Measurements from ENCODE around the gene INTS1.

Gene INTS1

GRCh38 chr7:1436608-1437007 is 67.6 kb downstream of the INTS1 start:
- Histone ChIP-seq H3K9me3 (no peaks in the 10 kb centered on the region), H3K36me3 (no peaks in the 10 kb centered on the region), H3K4me3 (ENCODE audit: low read depth, low read length) (no peak overlapping the region), H3K4me1 (no peaks in the 10 kb centered on the region), H3K27me3 (peaks cover 52% of the 10 kb centered on the region)
- no peak for DNase-seq
- TF ChIP-seq, protein P1, sequence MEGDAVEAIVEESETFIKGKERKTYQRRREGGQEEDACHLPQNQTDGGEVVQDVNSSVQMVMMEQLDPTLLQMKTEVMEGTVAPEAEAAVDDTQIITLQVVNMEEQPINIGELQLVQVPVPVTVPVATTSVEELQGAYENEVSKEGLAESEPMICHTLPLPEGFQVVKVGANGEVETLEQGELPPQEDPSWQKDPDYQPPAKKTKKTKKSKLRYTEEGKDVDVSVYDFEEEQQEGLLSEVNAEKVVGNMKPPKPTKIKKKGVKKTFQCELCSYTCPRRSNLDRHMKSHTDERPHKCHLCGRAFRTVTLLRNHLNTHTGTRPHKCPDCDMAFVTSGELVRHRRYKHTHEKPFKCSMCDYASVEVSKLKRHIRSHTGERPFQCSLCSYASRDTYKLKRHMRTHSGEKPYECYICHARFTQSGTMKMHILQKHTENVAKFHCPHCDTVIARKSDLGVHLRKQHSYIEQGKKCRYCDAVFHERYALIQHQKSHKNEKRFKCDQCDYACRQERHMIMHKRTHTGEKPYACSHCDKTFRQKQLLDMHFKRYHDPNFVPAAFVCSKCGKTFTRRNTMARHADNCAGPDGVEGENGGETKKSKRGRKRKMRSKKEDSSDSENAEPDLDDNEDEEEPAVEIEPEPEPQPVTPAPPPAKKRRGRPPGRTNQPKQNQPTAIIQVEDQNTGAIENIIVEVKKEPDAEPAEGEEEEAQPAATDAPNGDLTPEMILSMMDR (IDR thresholded peaks at IDR 0.05; ENCODE audit: low read depth, low read length): no peak

GRCh38 chr7:1434891-1435670 is 69.1 kb downstream of the INTS1 start:
- Histone ChIP-seq H3K4me3 (ENCODE audit: low read depth, low read length) (no peak overlapping the region), H3K4me1 (no peaks in the 10 kb centered on the region), H3K36me3 (no peaks in the 10 kb centered on the region), H3K9me3 (no peaks in the 10 kb centered on the region), H3K27me3 (peaks cover 57% of the 10 kb centered on the region)
- TF ChIP-seq, protein P1 (IDR thresholded peaks at IDR 0.05; ENCODE audit: low read depth, low read length): no peak
- no peak for DNase-seq

- Histone ChIP-seq H3K36me3 (no peaks in the 10 kb centered on the region), H3K9me3 (no peaks in the 10 kb centered on the region), H3K4me1 (no peaks in the 10 kb centered on the region), H3K4me3 (ENCODE audit: low read depth, low read length) (no peak overlapping the region), H3K27me3 (peaks cover 66% of the 10 kb centered on the region)
- no peak for DNase-seq
- TF ChIP-seq, protein P1 (IDR thresholded peaks at IDR 0.05; ENCODE audit: low read depth, low read length): no peak
Measured at GRCh38 chr7:1434165-1434718, 69.9 kb downstream of the INTS1 start.

DNA sequence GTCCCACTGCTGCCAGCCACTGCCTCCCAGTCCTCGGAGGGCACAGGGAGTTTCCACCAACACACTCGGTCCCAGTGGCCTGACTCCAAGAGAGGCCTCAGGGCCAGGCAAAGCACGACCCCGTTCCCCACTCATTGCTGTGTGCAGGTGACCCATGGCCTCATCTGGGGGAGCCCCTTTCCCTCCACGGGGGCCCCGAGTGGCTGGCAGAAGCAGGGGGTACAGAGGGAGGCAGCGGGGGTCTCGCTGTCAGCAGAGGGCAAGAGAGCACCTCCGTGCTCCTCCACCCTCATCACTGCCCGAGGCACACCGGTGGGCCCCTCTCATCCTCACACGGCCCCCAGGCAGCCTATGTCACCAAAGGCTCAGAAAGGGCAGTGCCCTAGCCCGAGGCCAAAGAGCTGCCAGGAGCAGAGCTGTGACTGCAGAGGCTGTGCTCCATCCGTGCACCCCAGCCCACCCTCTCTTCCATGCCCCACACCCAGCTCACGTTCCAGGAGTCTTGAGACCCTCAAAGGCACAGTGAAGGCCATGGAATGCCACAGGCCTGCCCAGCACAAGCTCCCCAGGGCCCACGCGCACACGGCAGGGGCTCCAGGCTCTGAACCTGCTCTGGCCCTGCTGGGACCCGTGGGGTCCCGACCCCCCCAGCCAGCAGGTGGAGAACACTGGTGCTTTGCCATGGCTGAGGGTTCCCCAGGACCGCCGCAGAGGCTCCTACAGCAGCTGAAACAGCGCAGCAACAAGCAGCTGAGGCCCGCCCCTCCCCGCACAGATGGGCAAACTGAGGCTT is 70.9 kb downstream of the INTS1 start:
- TF ChIP-seq, protein P1 (IDR thresholded peaks at IDR 0.05; ENCODE audit: low read depth, low read length): no peak

GRCh38 chr7:1432411-1433082 is 71.6 kb downstream of the INTS1 start:
- Histone ChIP-seq H3K4me3 (ENCODE audit: low read depth, low read length) (no peak overlapping the region), H3K27me3 (peaks cover 70% of the 10 kb centered on the region), H3K4me1 (no peaks in the 10 kb centered on the region), H3K36me3 (no peaks in the 10 kb centered on the region), H3K9me3 (no peaks in the 10 kb centered on the region)
- DNase-seq: peak; percentile 80
- TF ChIP-seq, protein P1 (IDR thresholded peaks at IDR 0.05; ENCODE audit: low read depth, low read length): peak; percentile 95

More for the DNA sequence above, 70.9 kb downstream of the INTS1 start:
- Histone ChIP-seq H3K4me3 (ENCODE audit: low read depth, low read length) (no peak overlapping the region), H3K9me3 (no peaks in the 10 kb centered on the region), H3K36me3 (no peaks in the 10 kb centered on the region), H3K4me1 (no peaks in the 10 kb centered on the region), H3K27me3 (peaks cover 75% of the 10 kb centered on the region)
- DNase-seq: no peak
